ENCODE data around the gene CXorf49B. TPM values are rescaled to one million over a fixed set of nuclear protein-coding genes. Genes with fewer than 3 reads are reported as not detected.

Gene CXorf49B
- total RNA-seq (2022; extraction: Qiagen RNA extraction), result not detected in 5 replicates

DNA sequence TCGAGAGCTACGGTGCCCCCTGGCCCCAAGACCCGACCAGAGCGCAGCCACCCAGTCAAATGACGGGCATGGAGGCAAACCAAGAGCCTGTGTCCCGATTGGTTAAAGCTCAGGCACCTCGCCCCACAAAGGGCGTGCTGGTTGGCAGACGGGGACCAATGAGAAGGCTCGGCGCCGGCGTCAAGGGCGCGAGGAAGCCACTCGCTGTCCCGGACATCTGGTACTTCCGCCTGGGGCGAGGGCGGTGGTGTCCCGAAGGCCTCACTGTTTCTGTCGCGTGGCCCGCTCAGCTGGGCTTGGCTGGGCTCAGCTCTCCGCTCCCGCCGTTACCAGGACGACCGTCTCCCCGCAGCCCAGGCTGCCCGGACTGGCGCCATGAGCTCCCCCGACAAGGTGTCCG lies at the start of gene CXorf49B:
CXorf49B (plus strand) TSS at position 301 of the 400 bp plus-strand sequence; CDS start at position 376, 75 bp downstream.

GRCh38 chrX:71718185-71718584 lies 45.0 kb upstream of the CXorf49B start, which contains the start of gene CXorf49:
CXorf49 (minus strand) TSS chrX:71718285; CDS start chrX:71718151, 134 bp downstream.

Other genes with a start within 250 kb of the CXorf49B start
- gene OGT, start 230.2 kb upstream of the CXorf49B start, total RNA-seq (2022; extraction: Qiagen RNA extraction), result 26.4 to 41.9 TPM (median 39.8 TPM) in 5 replicates
- 1.5 to 2.0 TPM (median 1.9 TPM) in 5 replicates for gene GCNA, start 184.9 kb upstream of the CXorf49B start, total RNA-seq (2022; extraction: Qiagen RNA extraction)
- gene CXCR3, start 144.8 kb upstream of the CXorf49B start, total RNA-seq (2022; extraction: Qiagen RNA extraction), result 0.08 to 0.09 TPM (median 0.09 TPM) in 4 of 5 replicates, not detected in the other
- gene CXorf49, start 45.1 kb upstream of the CXorf49B start, total RNA-seq (2022; extraction: Qiagen RNA extraction), result not detected in 5 replicates
- 0.22 to 0.33 TPM (median 0.29 TPM) in 5 replicates for gene NHSL2, start 147.5 kb downstream of the CXorf49B start, total RNA-seq (2022; extraction: Qiagen RNA extraction)

Measured in A549 treated with Hydrocortisone at 1 μM for 4 hours (cell line).